KOPT-K1 (cell line): ENCODE data around the gene C10orf71.

Experiments
- H3K27ac ChIP-seq: fragments of 200-600 bp; sonication (generic); 2 replicates; pipeline ENCODE4 v1.5.1; 2016; ENCODE audit warnings: antibody characterized with exemption, mild to moderate bottlenecking, low read depth, low read length; ENCODE audit not compliant: poor library complexity, severe bottlenecking
- H3K36me3 ChIP-seq: fragments of 200-600 bp; sonication (generic); 2 replicates; pipeline ENCODE4 v1.5.1; 2017; ENCODE audit warnings: antibody characterized with exemption, mild to moderate bottlenecking, low read length, moderate library complexity; ENCODE audit not compliant: insufficient read depth
- H3K9me3 ChIP-seq: fragments of 200-600 bp; sonication (generic); 2 replicates; pipeline ENCODE4 v1.5.1; 2017; ENCODE audit warnings: antibody characterized with exemption, low read length, mild to moderate bottlenecking; ENCODE audit not compliant: insufficient read depth, poor library complexity, severe bottlenecking

The C10orf71 gene

GRCh38 chr10:49327036-49327813 lies 28.3 kb downstream of the C10orf71 start:
- no peak overlapping the region for H3K27ac ChIP-seq
- H3K9me3 ChIP-seq: no peaks in the 10 kb centered on the region
- no peaks in the 10 kb centered on the region for H3K36me3 ChIP-seq

- Histone ChIP-seq H3K27ac (no peak overlapping the region), H3K9me3 (no peaks in the 10 kb centered on the region), H3K36me3 (no peaks in the 10 kb centered on the region)
These were observed 29.6 kb downstream of the C10orf71 start for GRCh38 chr10:49328401-49329145.

GRCh38 chr10:49329146-49329505 lies 30.2 kb downstream of the C10orf71 start:
- Histone ChIP-seq H3K27ac (no peak overlapping the region), H3K9me3 (no peaks in the 10 kb centered on the region), H3K36me3 (no peaks in the 10 kb centered on the region)

GRCh38 chr10:49330127-49330665 lies 31.2 kb downstream of the C10orf71 start:
- H3K27ac ChIP-seq: no peak overlapping the region

GRCh38 chr10:49331431-49331830 lies 32.5 kb downstream of the C10orf71 start:
- no peaks in the 10 kb centered on the region for H3K9me3 ChIP-seq
- H3K36me3 ChIP-seq: no peaks in the 10 kb centered on the region
- no peak overlapping the region for H3K27ac ChIP-seq

More at GRCh38 chr10:49330127-49330665, 31.2 kb downstream of the C10orf71 start:
- no peaks in the 10 kb centered on the region for H3K9me3 ChIP-seq
- no peaks in the 10 kb centered on the region for H3K36me3 ChIP-seq

- Histone ChIP-seq H3K27ac (no peak overlapping the region), H3K36me3 (no peaks in the 10 kb centered on the region), H3K9me3 (no peaks in the 10 kb centered on the region)
These were observed 33.4 kb downstream of the C10orf71 start for GRCh38 chr10:49332333-49332732.

- H3K27ac ChIP-seq: no peak overlapping the region
- no peaks in the 10 kb centered on the region for H3K9me3 ChIP-seq
- H3K36me3 ChIP-seq: no peaks in the 10 kb centered on the region
These were observed 33.8 kb downstream of the C10orf71 start for GRCh38 chr10:49332768-49333167.

- Histone ChIP-seq H3K27ac (no peak overlapping the region), H3K36me3 (no peaks in the 10 kb centered on the region)
These were observed 34.2 kb downstream of the C10orf71 start for GRCh38 chr10:49333192-49333591.

GRCh38 chr10:49334964-49335363 lies 36.0 kb downstream of the C10orf71 start:
- no peaks in the 10 kb centered on the region for H3K9me3 ChIP-seq
- no peaks in the 10 kb centered on the region for H3K36me3 ChIP-seq
- H3K27ac ChIP-seq: no peak overlapping the region

More at GRCh38 chr10:49333192-49333591, 34.2 kb downstream of the C10orf71 start:
- no peaks in the 10 kb centered on the region for H3K9me3 ChIP-seq

- H3K27ac ChIP-seq: no peak overlapping the region
These were observed 36.5 kb downstream of the C10orf71 start for GRCh38 chr10:49335364-49335972.

GRCh38 chr10:49338604-49339003 lies 39.6 kb downstream of the C10orf71 start:
- Histone ChIP-seq H3K9me3 (no peaks in the 10 kb centered on the region), H3K27ac (no peak overlapping the region), H3K36me3 (no peaks in the 10 kb centered on the region)

More at GRCh38 chr10:49335364-49335972, 36.5 kb downstream of the C10orf71 start:
- Histone ChIP-seq H3K36me3 (no peaks in the 10 kb centered on the region), H3K9me3 (no peaks in the 10 kb centered on the region)

- H3K9me3 ChIP-seq: no peaks in the 10 kb centered on the region
- H3K27ac ChIP-seq: no peak overlapping the region
- no peaks in the 10 kb centered on the region for H3K36me3 ChIP-seq
These were observed 45.9 kb downstream of the C10orf71 start for GRCh38 chr10:49344840-49345239.

GRCh38 chr10:49347342-49347741 lies 48.4 kb downstream of the C10orf71 start:
- no peaks in the 10 kb centered on the region for H3K9me3 ChIP-seq
- no peaks in the 10 kb centered on the region for H3K36me3 ChIP-seq
- H3K27ac ChIP-seq: no peak overlapping the region

GRCh38 chr10:49347827-49348226 lies 48.9 kb downstream of the C10orf71 start:
- Histone ChIP-seq H3K9me3 (no peaks in the 10 kb centered on the region), H3K27ac (no peak overlapping the region), H3K36me3 (no peaks in the 10 kb centered on the region)

GRCh38 chr10:49348593-49348992 lies 49.6 kb downstream of the C10orf71 start:
- Histone ChIP-seq H3K27ac (no peak overlapping the region), H3K9me3 (no peaks in the 10 kb centered on the region), H3K36me3 (no peaks in the 10 kb centered on the region)
